T-helper 2 cell (primary cell): ENCODE measurements around the gene AP5S1.
"Not testable (repeated sequence)": the region's sequence is repeated elsewhere in the genome, so short reads cannot be mapped to it uniquely, and the experiment has no call there.

Source experiments
- DNase-seq, 5 experiments: peaks; one replicate each; pipeline versions ENCODE4 v3.0.0 to v3.0.0-alpha.2; 2012 to 2022
- total RNA-seq, 2 donors: gene quantifications; one replicate each; lab custom pipeline; 2026; lab: John Stamatoyannopoulos, UW

AP5S1 gene
- 8.1 to 17.0 reads per million in 2 donors for total RNA-seq

- peak; percentile 80 to 94 (median 87) for DNase-seq
These were observed at the start of gene AP5S1 for GRCh38 chr20:3820048-3820900. Gene AP5S1, plus strand, starts transcription at chr20:3820547. Its CDS starts 1,571 bp downstream, at chr20:3822118.

DNA sequence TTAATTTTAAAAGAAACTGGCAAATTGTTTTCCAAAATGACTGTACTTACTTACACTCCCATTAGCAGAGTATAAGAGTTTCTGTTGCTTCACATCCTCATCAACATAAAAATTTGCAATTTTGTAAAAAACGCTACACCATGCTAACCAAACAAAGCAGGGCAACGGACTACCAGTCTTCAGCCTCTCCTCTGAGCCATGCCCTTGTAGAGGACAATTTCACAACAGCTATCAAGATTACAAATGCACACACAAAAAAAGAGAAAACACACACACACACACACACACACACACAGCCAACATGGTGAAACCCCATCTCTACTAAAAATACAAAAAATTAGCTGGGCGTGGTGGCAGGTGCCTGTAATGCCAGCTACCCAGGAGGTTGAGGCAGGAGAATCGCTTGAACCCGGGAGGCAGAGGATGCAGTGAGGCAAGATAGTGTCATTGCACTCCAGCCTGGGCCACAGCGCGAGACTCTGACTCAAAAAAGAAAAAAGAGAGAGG is 48.7 kb upstream of the AP5S1 start:
- no peak for DNase-seq

- DNase-seq = no peak
These were observed 44.8 kb upstream of the AP5S1 start for GRCh38 chr20:3775457-3776108.

DNA sequence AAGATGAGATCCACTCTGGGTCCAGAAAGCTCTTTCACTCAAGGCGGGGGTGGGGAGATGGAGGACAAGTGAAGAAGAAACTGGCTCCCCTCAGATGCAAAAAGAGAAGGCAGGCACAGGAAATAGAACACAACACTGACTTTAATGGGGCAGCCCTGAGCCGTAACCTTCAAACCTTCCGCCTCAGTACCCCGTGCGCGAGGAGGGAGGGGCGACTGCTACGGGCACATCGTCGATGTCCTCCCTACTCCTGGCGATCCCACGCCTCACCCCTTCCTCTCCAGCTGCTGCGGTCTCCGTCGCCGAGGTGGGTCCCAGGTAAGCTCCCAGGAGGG is 43.0 kb upstream of the AP5S1 start:
- DNase-seq = peak in 1 of 5 experiments; percentile 47

DNA sequence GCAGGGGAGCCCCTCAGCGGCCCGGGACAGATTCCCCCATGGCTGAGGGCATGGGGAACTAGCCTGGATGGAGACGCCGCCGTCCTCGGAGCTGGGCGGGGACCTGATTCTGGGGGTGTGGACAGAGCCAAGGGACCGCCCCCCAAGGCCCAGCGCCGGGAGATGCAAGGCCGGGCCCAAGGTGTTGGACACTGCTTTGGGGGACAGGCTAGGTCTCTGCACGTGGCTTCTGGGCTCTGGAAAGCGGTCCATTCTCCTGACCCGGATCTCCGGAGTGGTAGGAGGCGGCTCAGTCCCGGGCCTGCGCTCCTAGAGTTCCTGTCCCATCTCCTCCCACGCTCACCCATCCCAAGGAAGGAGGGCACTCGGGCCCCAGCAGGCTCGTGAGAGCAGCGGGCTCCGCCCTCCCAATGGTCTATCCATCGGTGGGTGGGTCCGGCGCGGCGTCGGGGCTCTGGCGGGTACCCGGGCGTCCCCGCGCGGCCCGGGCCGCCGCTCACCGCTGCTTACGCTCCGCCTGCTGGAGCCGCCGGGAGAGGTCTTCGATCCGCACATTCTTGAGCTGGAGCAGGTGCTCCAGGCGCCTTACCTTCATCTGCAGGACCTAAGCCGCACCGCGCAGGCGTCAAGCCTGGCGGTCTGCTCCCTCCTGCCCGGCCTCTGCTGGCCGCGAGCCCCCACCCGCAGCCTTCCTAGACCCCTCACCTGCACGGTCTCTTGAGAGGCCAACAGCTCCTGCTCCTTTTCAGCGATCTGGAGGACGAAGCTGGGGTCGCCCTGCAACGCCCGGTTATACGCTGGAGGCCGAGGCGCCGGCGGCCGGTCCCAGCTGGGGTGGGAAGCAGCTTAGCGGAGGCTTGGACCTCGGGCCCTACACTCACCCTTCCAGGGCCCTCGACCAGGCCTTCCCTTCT is 42.4 kb upstream of the AP5S1 start:
- DNase-seq = peak in 3 of 5 experiments; percentile 37 to 70 (median 45)

GRCh38 chr20:3778976-3779375 is 41.4 kb upstream of the AP5S1 start:
- DNase-seq = no peak

GRCh38 chr20:3781153-3781910 is 39.0 kb upstream of the AP5S1 start, which contains the start of gene SPEF1:
Gene SPEF1, minus strand, starts transcription at chr20:3781448. Its CDS starts 161 bp downstream, at chr20:3781287.
- DNase-seq = peak in 3 of 5 experiments; percentile 24 to 70 (median 39)

DNA sequence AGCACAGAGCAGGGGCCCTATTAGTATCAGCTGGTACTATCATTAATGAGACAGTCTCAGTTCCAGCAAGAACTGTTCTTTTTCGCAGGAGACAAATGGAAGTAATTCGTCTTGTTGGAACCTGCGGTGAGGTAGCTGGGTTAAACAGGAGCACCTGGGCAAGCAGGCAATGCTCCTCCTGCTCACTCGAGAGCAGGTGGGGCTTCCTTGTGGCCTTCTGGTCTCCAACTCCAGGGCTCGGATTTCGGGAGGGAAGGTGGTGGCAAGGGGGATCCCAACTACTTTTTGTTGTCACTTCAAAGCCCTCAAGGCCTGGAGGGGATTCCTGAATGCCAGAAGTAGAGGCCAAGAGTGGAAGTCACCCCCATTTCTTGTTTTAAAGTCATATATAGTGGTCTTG is 37.8 kb upstream of the AP5S1 start:
- no peak for DNase-seq

- no peak for DNase-seq
These were observed 37.3 kb upstream of the AP5S1 start for GRCh38 chr20:3783068-3783489.

GRCh38 chr20:3783511-3784195 is 36.7 kb upstream of the AP5S1 start:
- DNase-seq = no peak

DNA sequence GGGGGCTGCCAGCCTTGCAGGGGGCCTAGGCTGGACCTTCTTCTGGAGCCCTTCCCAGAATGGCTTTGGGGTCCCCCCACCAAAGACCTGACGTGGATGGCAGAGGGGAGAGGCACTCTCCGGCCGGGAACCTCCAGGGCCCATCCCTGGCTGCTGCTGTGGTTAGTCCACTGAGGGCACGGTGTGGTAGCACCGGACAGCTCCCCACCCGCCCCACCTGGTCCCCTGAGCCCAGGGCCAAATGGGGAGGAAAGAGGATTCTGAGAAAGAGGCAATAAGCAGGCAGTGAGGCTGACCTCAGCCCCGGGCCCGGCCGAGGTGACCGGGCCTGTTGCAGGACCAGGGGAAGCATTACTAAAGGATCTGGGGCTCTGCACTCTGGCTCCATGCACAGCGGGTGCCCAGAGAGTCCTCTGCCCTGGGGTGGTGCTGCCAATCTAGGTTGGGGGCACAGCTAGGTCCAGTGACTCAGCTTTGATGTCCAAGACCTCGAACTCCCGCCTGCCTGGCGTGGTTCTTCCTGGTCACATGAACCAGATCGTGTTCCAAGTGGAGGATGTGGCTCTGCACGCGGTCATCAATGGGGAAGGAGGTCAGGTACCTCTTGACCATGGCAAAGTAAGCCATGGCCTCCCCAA is 36.0 kb upstream of the AP5S1 start:
- no peak for DNase-seq

DNA sequence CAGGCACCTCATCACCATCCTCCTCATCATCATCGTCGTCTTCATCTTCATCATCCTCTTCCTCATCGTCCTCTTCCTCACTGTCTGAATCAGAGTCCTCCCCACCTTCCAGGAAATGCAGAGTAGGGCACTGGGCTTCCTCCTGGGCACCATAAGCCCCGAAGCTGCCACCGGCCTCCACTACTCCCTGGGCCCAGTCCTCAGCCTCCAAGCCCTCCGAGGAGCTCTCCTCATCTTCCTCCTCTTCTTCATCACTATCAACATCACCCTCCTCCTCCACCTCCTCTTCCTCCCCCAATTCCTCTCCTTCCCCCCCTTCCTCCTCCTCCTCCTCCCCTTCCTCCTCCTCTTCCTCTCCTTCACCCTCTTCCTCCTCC is 35.5 kb upstream of the AP5S1 start:
- DNase-seq = no peak

- no peak for DNase-seq
These were observed 34.9 kb upstream of the AP5S1 start for GRCh38 chr20:3785240-3786125.

DNA sequence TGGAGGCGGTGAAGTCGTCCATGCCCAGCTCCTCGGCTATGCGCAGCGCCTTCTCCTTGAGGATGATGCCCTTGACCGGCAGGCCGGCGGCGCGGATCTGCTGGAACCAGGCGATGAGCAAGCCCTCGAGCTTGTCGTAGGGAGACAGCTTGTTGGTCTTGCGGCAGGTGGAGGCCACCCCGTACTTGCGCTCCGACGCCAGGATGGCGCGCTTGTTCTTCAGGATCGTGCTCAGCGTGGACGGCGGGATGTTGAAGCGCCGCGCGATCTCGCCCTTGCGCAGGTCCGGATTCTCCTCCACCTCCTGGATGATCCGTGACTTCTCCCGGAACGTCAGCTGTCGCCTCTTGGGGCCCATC is 34.2 kb upstream of the AP5S1 start:
- DNase-seq = peak in 2 of 5 experiments; percentile 34 to 74

DNA sequence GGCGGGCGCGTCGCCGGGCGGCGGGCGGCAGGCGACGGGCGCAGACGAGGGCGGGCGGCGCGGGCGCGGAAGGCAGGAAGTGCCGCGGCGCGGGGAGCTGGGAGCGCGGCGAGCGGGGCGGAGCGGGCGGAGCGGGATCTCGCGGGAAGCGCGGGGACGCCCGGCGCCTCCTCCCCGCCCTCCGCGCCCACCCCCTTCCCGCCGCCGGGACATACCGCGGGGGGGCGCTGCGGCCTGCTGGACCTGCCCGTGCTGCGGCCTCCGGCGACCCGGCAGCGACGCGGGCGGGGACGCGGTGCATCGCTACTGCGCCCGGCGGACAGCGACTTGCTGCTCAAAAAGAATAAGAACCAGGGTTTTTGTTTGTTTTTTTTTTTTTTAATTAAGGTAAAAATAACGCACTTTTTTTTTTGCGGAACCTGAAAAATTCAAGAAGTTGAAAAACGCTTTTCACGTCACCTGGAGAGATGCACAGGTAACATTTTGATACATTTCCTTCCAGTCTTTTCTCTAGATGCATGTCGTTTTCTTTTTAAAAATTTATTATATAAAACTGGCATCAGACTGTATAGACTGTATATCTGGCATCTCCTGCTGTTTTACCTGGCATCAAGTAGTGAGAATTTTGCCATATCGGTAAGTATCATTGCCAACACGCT is 33.6 kb upstream of the AP5S1 start, which contains the start of gene CENPB:
CENPB (minus strand) TSS at position 76 of the 659 bp plus-strand sequence. CDS start 257 bp downstream, outside the sequence.
- peak; percentile 84 to 93 (median 85) for DNase-seq

GRCh38 chr20:3787324-3788014 is 32.9 kb upstream of the AP5S1 start:
- no peak for DNase-seq

DNA sequence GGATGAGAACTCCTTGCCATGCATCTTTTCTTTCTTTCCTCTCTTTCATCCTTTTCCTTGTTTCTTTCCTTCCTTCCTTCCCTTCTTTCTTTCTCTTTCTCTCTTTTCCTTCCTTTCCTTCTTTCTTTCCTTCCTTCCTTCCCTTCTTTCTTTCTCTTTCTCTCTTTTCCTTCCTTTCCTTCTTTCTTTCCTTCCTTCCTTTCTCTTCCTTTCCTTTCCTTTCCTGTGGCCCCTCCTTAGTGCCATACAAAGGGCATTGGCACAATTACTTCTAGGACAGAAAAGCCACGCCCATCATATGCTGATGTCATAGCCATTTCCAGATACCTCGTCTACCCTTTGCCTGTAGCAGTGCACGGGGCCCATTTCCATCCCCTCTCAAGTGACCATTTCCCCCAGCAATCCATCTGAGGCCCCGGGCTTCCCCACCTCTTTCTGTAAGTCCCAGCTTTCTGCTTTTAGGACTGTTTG is 31.6 kb upstream of the AP5S1 start:
- DNase-seq = peak in 1 of 5 experiments; percentile 35

DNA sequence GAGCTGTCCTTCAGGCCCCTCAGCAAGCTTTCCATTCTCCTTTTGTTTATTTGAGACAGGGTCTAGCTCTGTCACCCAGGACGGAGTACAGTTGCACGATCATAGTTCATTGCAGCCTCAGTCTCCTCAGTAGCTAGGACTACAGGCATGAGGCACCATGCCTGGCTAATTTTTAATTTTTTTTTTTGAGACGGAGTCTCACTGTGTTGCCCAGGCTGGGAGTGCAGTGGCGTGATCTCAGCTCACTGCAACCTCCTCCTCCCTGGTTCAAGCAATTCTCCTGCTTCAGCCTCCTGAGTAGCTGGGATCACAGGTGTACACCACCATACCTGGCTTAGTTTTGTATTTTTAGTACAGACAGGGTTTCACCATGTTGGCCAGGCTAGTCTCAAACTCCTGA is 31.1 kb upstream of the AP5S1 start:
- DNase-seq = not testable (repeated sequence)
